Mucosa of rectum (tissue), 2 donors: ENCODE results near the gene JAG2.

Source experiments
- H3K27ac ChIP-seq, 2 donors: one replicate each; pipeline ENCODE4 v1.7.0; 2013; ENCODE audit warnings: inconsistent platforms in 2 of 2, low read depth in 2 of 2, low read length in 2 of 2
- H3K27me3 ChIP-seq, 2 donors: one replicate each; pipeline ENCODE4 v1.7.0; 2013; ENCODE audit warnings: low read length in 2 of 2; ENCODE audit not compliant: control insufficient read depth in 2 of 2, insufficient read depth in 2 of 2
- H3K36me3 ChIP-seq, 2 donors: one replicate each; pipeline ENCODE4 v1.7.0; 2013; ENCODE audit warnings: low read length in 2 of 2; ENCODE audit not compliant: control insufficient read depth in 2 of 2, insufficient read depth in 2 of 2
- H3K4me1 ChIP-seq, 2 donors: one replicate each; pipeline ENCODE4 v1.7.0; 2013; ENCODE audit warnings: low read length in 2 of 2, mild to moderate bottlenecking in 1 of 2; ENCODE audit not compliant: control insufficient read depth in 2 of 2, insufficient read depth in 2 of 2
- H3K4me3 ChIP-seq, 2 donors: one replicate each; pipeline ENCODE4 v1.7.0; 2013; ENCODE audit warnings: low read length in 2 of 2
- H3K9ac ChIP-seq, 2 donors: one replicate each; pipeline ENCODE4 v1.7.0; 2013; ENCODE audit warnings: low read length in 2 of 2, low read depth in 1 of 2, mild to moderate bottlenecking in 1 of 2
- H3K9me3 ChIP-seq, 2 donors: one replicate each; pipeline ENCODE4 v1.7.0; 2013; ENCODE audit warnings: low read length in 2 of 2; ENCODE audit not compliant: control insufficient read depth in 2 of 2
- donor health status: healthy.
- donor health status: Normal muscosa, but diverticular disease.

Gene JAG2

GRCh38 chr14:105146181-105146975 lies 22.2 kb downstream of the JAG2 start:
- Histone ChIP-seq H3K4me3 (no peak overlapping the region), H3K9ac (no peak overlapping the region), H3K4me1 (no peaks in the 10 kb centered on the region), H3K27ac (no peak overlapping the region), H3K27me3 (no peaks in the 10 kb centered on the region), H3K9me3 (no peaks in the 10 kb centered on the region), H3K36me3 (no peaks in the 10 kb centered on the region)

GRCh38 chr14:105145381-105146180 lies 23.0 kb downstream of the JAG2 start:
- Histone ChIP-seq H3K27ac (no peak overlapping the region), H3K4me1 (no peaks in the 10 kb centered on the region), H3K9ac (no peak overlapping the region), H3K27me3 (no peaks in the 10 kb centered on the region), H3K36me3 (no peaks in the 10 kb centered on the region), H3K4me3 (no peak overlapping the region), H3K9me3 (no peaks in the 10 kb centered on the region)

- H3K9ac ChIP-seq: no peak overlapping the region
- peaks cover 0 to 5% of the 10 kb centered on the region in 2 donors for H3K9me3 ChIP-seq
- H3K36me3 ChIP-seq: no peaks in the 10 kb centered on the region
- H3K27me3 ChIP-seq: no peaks in the 10 kb centered on the region
- no peak overlapping the region for H3K4me3 ChIP-seq
- no peaks in the 10 kb centered on the region for H3K4me1 ChIP-seq
- H3K27ac ChIP-seq: no peak overlapping the region
Measured at GRCh38 chr14:105144666-105145380, 23.8 kb downstream of the JAG2 start.

DNA sequence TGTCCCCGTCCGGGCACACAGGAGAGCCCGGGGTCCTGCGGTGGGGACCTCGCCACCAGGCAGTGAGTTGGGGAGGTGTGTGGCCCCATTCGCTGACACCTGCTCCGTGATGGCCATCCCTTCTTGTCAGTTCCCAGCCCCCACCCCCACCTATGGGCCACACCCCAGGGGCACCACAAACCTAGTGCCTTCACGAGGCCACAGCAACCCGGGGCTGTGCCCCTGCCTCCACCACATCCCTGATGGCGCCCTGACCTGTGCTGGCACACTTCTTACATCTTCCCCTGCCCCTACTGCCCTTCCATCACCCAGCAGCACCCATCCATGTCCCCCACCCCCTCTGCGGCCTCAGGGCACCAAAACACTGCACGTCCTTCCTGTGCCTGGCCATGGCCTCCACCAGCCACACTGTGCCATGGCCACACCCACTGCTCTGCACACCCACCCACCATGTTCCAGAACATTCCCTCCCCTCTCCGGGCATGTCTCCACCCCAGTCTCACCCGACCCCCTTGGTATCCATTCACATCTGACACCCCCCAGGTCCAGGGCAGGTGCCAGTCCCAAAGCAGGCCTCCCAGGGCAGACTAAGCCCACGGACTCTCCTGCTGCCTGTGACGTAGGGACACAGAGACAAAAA lies 24.4 kb downstream of the JAG2 start:
- no peak overlapping the region for H3K27ac ChIP-seq
- H3K27me3 ChIP-seq: no peaks in the 10 kb centered on the region
- no peaks in the 10 kb centered on the region for H3K4me1 ChIP-seq
- H3K4me3 ChIP-seq: no peak overlapping the region
- H3K9me3 ChIP-seq: peaks cover 0 to 8% of the 10 kb centered on the region in 2 donors
- no peaks in the 10 kb centered on the region for H3K36me3 ChIP-seq
- H3K9ac ChIP-seq: no peak overlapping the region

- H3K27ac ChIP-seq: no peak overlapping the region
- no peaks in the 10 kb centered on the region for H3K27me3 ChIP-seq
- peaks cover 0 to 8% of the 10 kb centered on the region in 2 donors for H3K9me3 ChIP-seq
- H3K4me3 ChIP-seq: no peak overlapping the region
- H3K9ac ChIP-seq: no peak overlapping the region
- no peaks in the 10 kb centered on the region for H3K36me3 ChIP-seq
- no peaks in the 10 kb centered on the region for H3K4me1 ChIP-seq
Measured at GRCh38 chr14:105143451-105144025, 25.0 kb downstream of the JAG2 start.

GRCh38 chr14:105142651-105143450 lies 25.7 kb downstream of the JAG2 start:
- Histone ChIP-seq H3K9ac (no peak overlapping the region), H3K9me3 (peaks cover 0 to 8% of the 10 kb centered on the region in 2 donors), H3K4me3 (no peak overlapping the region), H3K27ac (no peak overlapping the region), H3K27me3 (no peaks in the 10 kb centered on the region), H3K36me3 (no peaks in the 10 kb centered on the region), H3K4me1 (no peaks in the 10 kb centered on the region)

DNA sequence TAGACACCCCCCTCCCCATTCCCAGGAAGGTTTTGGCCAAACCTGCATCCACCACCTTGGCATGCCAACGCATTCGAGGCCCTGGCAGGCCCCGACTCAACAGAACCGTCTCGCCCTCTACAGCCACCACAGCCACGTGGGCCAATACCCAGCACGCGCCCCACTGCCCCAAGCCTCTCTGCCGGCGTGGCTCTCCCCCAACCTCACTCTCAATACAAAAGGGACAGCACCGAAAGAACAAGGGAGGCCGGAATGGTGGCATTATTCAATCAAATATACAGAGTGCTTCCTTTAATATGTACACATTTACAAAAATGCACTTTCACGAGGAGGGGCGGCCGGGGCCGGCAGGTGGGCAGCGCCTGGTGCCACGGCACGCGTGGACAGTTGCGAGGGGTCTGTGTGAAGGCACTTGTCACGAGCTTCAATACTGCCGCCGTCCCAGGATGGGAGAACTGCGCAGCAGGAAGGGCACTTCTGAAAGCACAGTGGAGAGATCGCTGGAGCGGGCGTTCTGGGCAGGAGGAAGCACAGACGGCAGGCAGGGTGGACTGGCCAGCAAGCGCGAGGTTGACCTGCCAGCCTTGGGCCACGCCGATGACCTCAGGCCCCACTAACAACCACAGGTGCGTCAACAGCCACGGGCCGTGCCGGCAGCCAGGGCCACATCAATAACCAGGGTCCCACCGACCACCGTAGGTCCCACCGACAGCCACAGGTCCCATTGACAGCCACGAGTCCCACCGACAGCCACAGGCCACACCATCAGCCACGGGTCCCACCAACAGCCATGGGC lies 26.9 kb downstream of the JAG2 start:
- Histone ChIP-seq H3K27me3 (no peaks in the 10 kb centered on the region), H3K36me3 (no peaks in the 10 kb centered on the region), H3K9ac (no peak overlapping the region), H3K4me3 (no peak overlapping the region), H3K27ac (no peak overlapping the region), H3K4me1 (no peaks in the 10 kb centered on the region), H3K9me3 (peaks cover 0 to 8% of the 10 kb centered on the region in 2 donors)

GRCh38 chr14:105141026-105141425 lies 27.6 kb downstream of the JAG2 start:
- Histone ChIP-seq H3K27me3 (no peaks in the 10 kb centered on the region), H3K9ac (no peak overlapping the region), H3K36me3 (no peaks in the 10 kb centered on the region), H3K4me1 (no peaks in the 10 kb centered on the region), H3K27ac (no peak overlapping the region), H3K9me3 (peaks cover 0 to 8% of the 10 kb centered on the region in 2 donors), H3K4me3 (no peak overlapping the region)
